Keratinocyte (primary cell): ENCODE data around the gene PRKCE. TPM values are rescaled to one million over a fixed set of nuclear protein-coding genes. Genes with fewer than 3 reads are reported as not detected.

Experiments used
- DNase-seq: peaks from one replicate; pipeline ENCODE4 v3.0.0-alpha.2; 2011; ENCODE audit warnings: low read depth, missing footprints, low spot score
- FAIRE-seq: peaks from 2 replicates; lab custom pipeline; 2011; peaks lifted over from hg19 to GRCh38; lab: Jason Lieb, UNC
- H2AFZ ChIP-seq: 2 replicates; pipeline ENCODE4 v1.6.0; 2012; ENCODE audit warnings: low read length, control low read depth, inconsistent platforms; ENCODE audit not compliant: control insufficient read depth
- H3K27ac ChIP-seq: 2 replicates; pipeline ENCODE4 v1.5.1; 2011; ENCODE audit warnings: low read length; ENCODE audit not compliant: control insufficient read depth, insufficient read depth
- H3K27me3 ChIP-seq: 3 replicates; pipeline ENCODE4 v1.6.0; 2011; ENCODE audit warnings: low read length; ENCODE audit not compliant: control insufficient read depth, insufficient read depth; ENCODE audit errors: extremely low read depth
- H3K36me3 ChIP-seq, 2 experiments: 2 replicates in 1 of 2; 3 replicates in 1 of 2; pipeline ENCODE4 v1.5.1; 2011; ENCODE audit warnings: low read length in 2 of 2, mild to moderate bottlenecking in 1 of 2; ENCODE audit not compliant: control insufficient read depth in 2 of 2, insufficient read depth in 2 of 2; ENCODE audit errors: extremely low read depth in 1 of 2
- H3K4me1 ChIP-seq: 3 replicates; pipeline ENCODE4 v1.5.1; 2011; ENCODE audit warnings: low read length; ENCODE audit not compliant: control insufficient read depth, insufficient read depth; ENCODE audit errors: extremely low read depth
- H3K4me2 ChIP-seq: 3 replicates; pipeline ENCODE4 v1.6.0; 2011; ENCODE audit warnings: low read depth, low read length; ENCODE audit not compliant: control insufficient read depth, insufficient read depth; ENCODE audit errors: extremely low read depth
- H3K4me3 ChIP-seq, 3 experiments: fragments of 200-600 bp in 1 of 3; sonication (generic) in 1 of 3; 2 replicates in 2 of 3; 3 replicates in 1 of 3; pipeline ENCODE4 v1.5.1; 2011 to 2016; ENCODE audit warnings: low read length in 3 of 3, mild to moderate bottlenecking in 3 of 3, control low read depth in 2 of 3, inconsistent platforms in 1 of 3, low read depth in 1 of 3, mixed read lengths in 1 of 3, mixed run types in 1 of 3, moderate library complexity in 1 of 3; ENCODE audit not compliant: control insufficient read depth in 2 of 3, insufficient read depth in 2 of 3; ENCODE audit errors: extremely low read depth in 1 of 3
- H3K79me2 ChIP-seq: 2 replicates; pipeline ENCODE4 v1.6.0; 2012; ENCODE audit warnings: low read length; ENCODE audit not compliant: control insufficient read depth, insufficient read depth
- H3K9ac ChIP-seq: 3 replicates; pipeline ENCODE4 v1.6.0; 2011; ENCODE audit warnings: low read length; ENCODE audit not compliant: control insufficient read depth, insufficient read depth; ENCODE audit errors: extremely low read depth
- H3K9me1 ChIP-seq: 3 replicates; pipeline ENCODE4 v1.6.0; 2011; ENCODE audit warnings: low read length; ENCODE audit not compliant: control insufficient read depth, insufficient read depth; ENCODE audit errors: extremely low read depth
- H3K9me3 ChIP-seq: 2 replicates; pipeline ENCODE4 v1.5.1; 2012; ENCODE audit warnings: low read depth, low read length; ENCODE audit not compliant: control insufficient read depth
- H4K20me1 ChIP-seq: 3 replicates; pipeline ENCODE4 v1.6.0; 2011; ENCODE audit warnings: low read length; ENCODE audit not compliant: control insufficient read depth, insufficient read depth; ENCODE audit errors: extremely low read depth
- CTCF ChIP-seq, 3 experiments: IDR thresholded peaks in 1 of 3; conservative IDR thresholded peaks in 1 of 3; optimal IDR thresholded peaks in 1 of 3; 2 replicates in 2 of 3; 3 replicates in 1 of 3; pipeline versions ENCODE3 to v1.5.1; 2011; ENCODE audit warnings: low read length in 3 of 3, mild to moderate bottlenecking in 3 of 3, moderate library complexity in 2 of 3, control low read depth in 1 of 3, inconsistent platforms in 1 of 3; ENCODE audit not compliant: insufficient read depth in 2 of 3; ENCODE audit errors: extremely low read depth in 1 of 3
- EZH2 ChIP-seq: IDR thresholded peaks from one replicate; pipeline ENCODE4 v1.6.1; 2012; ENCODE audit warnings: inconsistent platforms, mild to moderate bottlenecking, low read length, moderate library complexity
- dilution Hi-C: fragments of 300-500 bp; cut with MboI; formaldehyde crosslinking; loops from one replicate; pipeline ENCODE4 v1.7.0; 2020; ENCODE audit warnings: low sequenced_read_pairs; ENCODE audit not compliant: extremely low pct_ligation_motif_present
- polyA plus RNA-seq, 5 experiments: library from polyadenylated mRNA; depleted of rRNA in 3 of 5; stranded (reverse) in 3 of 5; stranded (forward) in 1 of 5; unstranded in 1 of 5; fragments of >200 nt; gene quantifications; 1 replicate in 1 of 5; 2 replicates in 3 of 5; 3 replicates in 1 of 5; pipeline versions ENCODE4 v1.2.1 to v1.2.3, GENCODE V29; 2011 to 2012; ENCODE audit warnings: missing spikeins in 2 of 5, low read depth in 1 of 5, low replicate concordance in 1 of 5

Gene PRKCE
- polyA plus RNA-seq, 1 donor (not counting 4 experiments of a cell fraction or from before 2014, with no cell fraction given), result 2.0 TPM

GRCh38 chr2:45882707-45883602 is 231.5 kb downstream of the PRKCE start:
- no peak overlapping the region for H3K4me2 ChIP-seq
- no peaks in the 10 kb centered on the region for H3K4me1 ChIP-seq
- H3K79me2 ChIP-seq, result no peaks in the 10 kb centered on the region
- DNase-seq (no peak), FAIRE-seq (no peak)
- TF ChIP-seq EZH2, result no peak
- TF ChIP-seq CTCF (optimal IDR thresholded peaks at IDR 0.05 in 1 of 3, IDR thresholded peaks at IDR 0.05 in 1 of 3, conservative IDR thresholded peaks at IDR 0.05 in 1 of 3; ENCODE audit: extremely low read depth in 1 of 3, insufficient read depth in 2 of 3, low read length in 3 of 3), result no peak
- dilution Hi-C loops, result no loop called here
- H4K20me1 ChIP-seq, result no peaks in the 10 kb centered on the region
- H3K9me3 ChIP-seq, result no peaks in the 10 kb centered on the region
- H3K9ac ChIP-seq, result no peak overlapping the region
- no peak overlapping the region for H3K27ac ChIP-seq
- H3K27me3 ChIP-seq, result no peaks in the 10 kb centered on the region
- no peak overlapping the region for H3K4me3 ChIP-seq
- H3K36me3 ChIP-seq, result no peaks in the 10 kb centered on the region
- no peaks in the 10 kb centered on the region for H3K9me1 ChIP-seq
- no peak overlapping the region for H2AFZ ChIP-seq

- no peak overlapping the region for H3K9ac ChIP-seq
- H3K4me3 ChIP-seq, result no peak overlapping the region
- no peaks in the 10 kb centered on the region for H3K79me2 ChIP-seq
- no peaks in the 10 kb centered on the region for H3K9me1 ChIP-seq
- no peaks in the 10 kb centered on the region for H3K4me1 ChIP-seq
- no peaks in the 10 kb centered on the region for H3K36me3 ChIP-seq
- no peak for DNase-seq
- no peak overlapping the region for H3K4me2 ChIP-seq
- no peak overlapping the region for H2AFZ ChIP-seq
- dilution Hi-C loops, result no loop called here
- H3K27ac ChIP-seq, result no peak overlapping the region
- H3K9me3 ChIP-seq, result no peaks in the 10 kb centered on the region
- no peak for FAIRE-seq
- no peaks in the 10 kb centered on the region for H3K27me3 ChIP-seq
- no peaks in the 10 kb centered on the region for H4K20me1 ChIP-seq
- TF ChIP-seq CTCF (optimal IDR thresholded peaks at IDR 0.05 in 1 of 3, IDR thresholded peaks at IDR 0.05 in 1 of 3, conservative IDR thresholded peaks at IDR 0.05 in 1 of 3; ENCODE audit: extremely low read depth in 1 of 3, insufficient read depth in 2 of 3, low read length in 3 of 3), result no peak
These were observed 232.1 kb downstream of the PRKCE start for GRCh38 chr2:45883603-45884000.
